Coronary artery (tissue), 2 donors: ENCODE results near the gene PROZ.

Experiments
- DNase-seq: peaks from one replicate; pipeline ENCODE4 v3.0.0-alpha.2; 2017; ENCODE audit warnings: low spot score
- H3K27ac ChIP-seq, 2 donors: fragments of 200-600 bp; sonication (generic); one replicate each; pipeline ENCODE4 v1.5.1; 2016 to 2019
- H3K4me3 ChIP-seq: fragments of 200-600 bp; sonication (generic); 2 replicates; pipeline ENCODE4 v1.5.1; 2016; ENCODE audit warnings: mild to moderate bottlenecking, moderate library complexity
- CTCF ChIP-seq: fragments of 200-600 bp; sonication (generic); IDR thresholded peaks from one replicate; pipeline ENCODE4 v1.5.1; 2019; ENCODE audit warnings: antibody characterized with exemption

Gene PROZ

GRCh38 chr13:113167155-113167554 lies 8.7 kb downstream of the PROZ start:
- Histone ChIP-seq H3K4me3 (no peak overlapping the region), H3K27ac (no peak overlapping the region)
- TF ChIP-seq CTCF = no peak
- DNase-seq = no peak

GRCh38 chr13:113167575-113167974 lies 9.1 kb downstream of the PROZ start:
- no peak for DNase-seq
- no peak for TF ChIP-seq CTCF

GRCh38 chr13:113168211-113168610 lies 9.8 kb downstream of the PROZ start:
- TF ChIP-seq CTCF = no peak
- Histone ChIP-seq H3K4me3 (no peak overlapping the region), H3K27ac (no peak overlapping the region)
- no peak for DNase-seq

More at GRCh38 chr13:113167575-113167974, 9.1 kb downstream of the PROZ start:
- no peak overlapping the region for H3K4me3 ChIP-seq
- no peak overlapping the region for H3K27ac ChIP-seq

- Histone ChIP-seq H3K4me3 (no peak overlapping the region), H3K27ac (no peak overlapping the region)
- no peak for TF ChIP-seq CTCF
- no peak for DNase-seq
These were observed 11.1 kb downstream of the PROZ start for GRCh38 chr13:113169277-113170272.

GRCh38 chr13:113170511-113170910 lies 12.1 kb downstream of the PROZ start:
- Histone ChIP-seq H3K4me3 (no peak overlapping the region), H3K27ac (no peak overlapping the region)
- no peak for TF ChIP-seq CTCF
- DNase-seq = no peak

- DNase-seq = no peak
- H3K4me3 ChIP-seq = no peak overlapping the region
- TF ChIP-seq CTCF = no peak
- H3K27ac ChIP-seq = no peak overlapping the region
These were observed 13.0 kb downstream of the PROZ start for GRCh38 chr13:113171250-113172125.
